Body of pancreas (tissue), 4 donors: ENCODE data around the gene BCL2L2. TPM values are rescaled to one million over a fixed set of nuclear protein-coding genes. Genes with fewer than 3 reads are reported as not detected.

ENCODE experiments used
- ATAC-seq: fragments of 150-250 bp; one replicate; pipeline ENCODE4 v1.9.1; 2016
- DNase-seq, 4 donors: peaks; one replicate each; pipeline ENCODE4 v3.0.0-alpha.2; 2019
- H3K27ac ChIP-seq, 4 donors: fragments of 200-600 bp; sonication (generic); 1 replicate in 3 of 4; 2 replicates in 1 of 4; pipeline versions ENCODE4 v1.5.1 to v1.6.1; 2016 to 2019; ENCODE audit warnings: mild to moderate bottlenecking in 1 of 4, mixed read lengths in 1 of 4, moderate library complexity in 1 of 4
- H3K27me3 ChIP-seq, 2 donors: fragments of 200-600 bp; sonication (generic); one replicate each; pipeline ENCODE4 v1.6.0; 2016; ENCODE audit warnings: mild to moderate bottlenecking in 1 of 2
- H3K36me3 ChIP-seq, 2 donors: fragments of 200-600 bp; sonication (generic); replicated peaks in 1 of 2; 2 replicates each; pipeline ENCODE4 v1.5.1; 2016; ENCODE audit warnings: low read depth in 2 of 2; ENCODE audit not compliant: insufficient read depth in 1 of 2
- H3K4me1 ChIP-seq: fragments of 200-600 bp; sonication (generic); one replicate; pipeline ENCODE4 v1.6.0; 2016
- H3K4me3 ChIP-seq, 2 donors: fragments of 200-600 bp; sonication (generic); 1 replicate in 1 of 2; 2 replicates in 1 of 2; pipeline ENCODE4 v1.5.1; 2016 to 2019
- H3K9me3 ChIP-seq, 3 donors: fragments of 200-600 bp; sonication (generic); 1 replicate in 2 of 3; 2 replicates in 1 of 3; pipeline ENCODE4 v1.5.1; 2016
- POLR2A ChIP-seq, 3 donors: fragments of 450-650 bp; IDR thresholded peaks; one replicate each; pipeline ENCODE4 v1.6.1; 2016; ENCODE audit warnings: antibody characterized with exemption in 3 of 3, mild to moderate bottlenecking in 2 of 3
- WGBS, 2 donors: methylation state at CpG; one replicate each; pipeline ENCODE4 v1.1.5; 2017; 5-methylcytosine and 5-hydroxymethylcytosine counted together
- intact Hi-C: fragments of 100-400 bp; cut with DNase I; formaldehyde crosslinking; loops from one replicate; pipeline ENCODE4 v1.15.1; 2023
- total RNA-seq, 2 donors: library from RNA; depleted of rRNA; stranded (reverse); fragments of >200 nt; gene quantifications; one replicate each; pipeline ENCODE4 v1.1.0, GENCODE V29; 2016
- TF ChIP-seq, protein P1 (sequence below), 7 experiments: fragments of 450-650 bp in 4 of 7; fragments of 200-600 bp in 3 of 7; sonication (generic) in 3 of 7; IDR thresholded peaks; one replicate each; pipeline ENCODE4 v1.5.1; 2016 to 2019; ENCODE audit warnings: antibody characterized with exemption in 7 of 7

Gene BCL2L2
- total RNA-seq, 2 donors from 2014 or later: 25.4 to 73.2 TPM

GRCh38 chr14:23335623-23336022, 29.0 kb downstream of the BCL2L2 start:
- ATAC-seq: no peak
- H3K27ac ChIP-seq: no peak overlapping the region
- no peaks in the 10 kb centered on the region for H3K4me1 ChIP-seq
- intact Hi-C loops: no loop called here
- TF ChIP-seq POLR2A (IDR thresholded peaks at IDR 0.05): no peak
- TF ChIP-seq, protein P1, sequence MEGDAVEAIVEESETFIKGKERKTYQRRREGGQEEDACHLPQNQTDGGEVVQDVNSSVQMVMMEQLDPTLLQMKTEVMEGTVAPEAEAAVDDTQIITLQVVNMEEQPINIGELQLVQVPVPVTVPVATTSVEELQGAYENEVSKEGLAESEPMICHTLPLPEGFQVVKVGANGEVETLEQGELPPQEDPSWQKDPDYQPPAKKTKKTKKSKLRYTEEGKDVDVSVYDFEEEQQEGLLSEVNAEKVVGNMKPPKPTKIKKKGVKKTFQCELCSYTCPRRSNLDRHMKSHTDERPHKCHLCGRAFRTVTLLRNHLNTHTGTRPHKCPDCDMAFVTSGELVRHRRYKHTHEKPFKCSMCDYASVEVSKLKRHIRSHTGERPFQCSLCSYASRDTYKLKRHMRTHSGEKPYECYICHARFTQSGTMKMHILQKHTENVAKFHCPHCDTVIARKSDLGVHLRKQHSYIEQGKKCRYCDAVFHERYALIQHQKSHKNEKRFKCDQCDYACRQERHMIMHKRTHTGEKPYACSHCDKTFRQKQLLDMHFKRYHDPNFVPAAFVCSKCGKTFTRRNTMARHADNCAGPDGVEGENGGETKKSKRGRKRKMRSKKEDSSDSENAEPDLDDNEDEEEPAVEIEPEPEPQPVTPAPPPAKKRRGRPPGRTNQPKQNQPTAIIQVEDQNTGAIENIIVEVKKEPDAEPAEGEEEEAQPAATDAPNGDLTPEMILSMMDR (IDR thresholded peaks at IDR 0.05): no peak
- DNase-seq: no peak
- H3K9me3 ChIP-seq: no peaks in the 10 kb centered on the region
- no peaks in the 10 kb centered on the region for H3K27me3 ChIP-seq
- H3K4me3 ChIP-seq: no peak overlapping the region
- H3K36me3 ChIP-seq: no peaks in the 10 kb centered on the region
- 77 to 81% methylated on average over 5 of the region's 5 CpGs for WGBS, 2 donors

GRCh38 chr14:23339506-23340268, 33.1 kb downstream of the BCL2L2 start:
- TF ChIP-seq, protein P1 (IDR thresholded peaks at IDR 0.05): no peak
- TF ChIP-seq POLR2A (IDR thresholded peaks at IDR 0.05): no peak
- Histone ChIP-seq H3K36me3 (no peaks in the 10 kb centered on the region), H3K4me1 (no peaks in the 10 kb centered on the region), H3K27me3 (no peaks in the 10 kb centered on the region), H3K4me3 (no peak overlapping the region), H3K9me3 (no peaks in the 10 kb centered on the region), H3K27ac (no peak overlapping the region)
- WGBS, 2 donors: 59 to 78% methylated on average over 1 of the region's 1 CpG
- intact Hi-C loops: no loop called here
- ATAC-seq: no peak
- DNase-seq: no peak

- H3K4me1 ChIP-seq: no peaks in the 10 kb centered on the region
- H3K36me3 ChIP-seq: no peaks in the 10 kb centered on the region
- ATAC-seq: no peak
- TF ChIP-seq, protein P1 (IDR thresholded peaks at IDR 0.05): no peak
- no peak for TF ChIP-seq POLR2A (IDR thresholded peaks at IDR 0.05)
- intact Hi-C loops: no loop called here
- DNase-seq: no peak
- H3K4me3 ChIP-seq: no peak overlapping the region
- WGBS, 2 donors: 43 to 45% methylated on average over 3 of the region's 3 CpGs
- no peaks in the 10 kb centered on the region for H3K9me3 ChIP-seq
- H3K27me3 ChIP-seq: no peaks in the 10 kb centered on the region
- H3K27ac ChIP-seq: no peak overlapping the region
These were observed 37.8 kb downstream of the BCL2L2 start for GRCh38 chr14:23344481-23344880.

- DNase-seq (no peak), ATAC-seq (no peak)
- no peak for TF ChIP-seq POLR2A (IDR thresholded peaks at IDR 0.05)
- TF ChIP-seq, protein P1 (IDR thresholded peaks at IDR 0.05): no peak
- Histone ChIP-seq H3K27me3 (no peaks in the 10 kb centered on the region), H3K4me1 (no peaks in the 10 kb centered on the region), H3K27ac (no peak overlapping the region), H3K36me3 (no peaks in the 10 kb centered on the region), H3K4me3 (no peak overlapping the region), H3K9me3 (no peaks in the 10 kb centered on the region)
- 73 to 85% methylated on average over 13 of the region's 13 CpGs for WGBS, 2 donors
- intact Hi-C loops: no loop called here
These were observed 39.5 kb downstream of the BCL2L2 start for GRCh38 chr14:23345987-23346692.
